Measurements from ENCODE around the gene GMCL1.
"Not testable (repeated sequence)": the region's sequence is repeated elsewhere in the genome, so short reads cannot be mapped to it uniquely, and the experiment has no call there.

The GMCL1 gene

DNA sequence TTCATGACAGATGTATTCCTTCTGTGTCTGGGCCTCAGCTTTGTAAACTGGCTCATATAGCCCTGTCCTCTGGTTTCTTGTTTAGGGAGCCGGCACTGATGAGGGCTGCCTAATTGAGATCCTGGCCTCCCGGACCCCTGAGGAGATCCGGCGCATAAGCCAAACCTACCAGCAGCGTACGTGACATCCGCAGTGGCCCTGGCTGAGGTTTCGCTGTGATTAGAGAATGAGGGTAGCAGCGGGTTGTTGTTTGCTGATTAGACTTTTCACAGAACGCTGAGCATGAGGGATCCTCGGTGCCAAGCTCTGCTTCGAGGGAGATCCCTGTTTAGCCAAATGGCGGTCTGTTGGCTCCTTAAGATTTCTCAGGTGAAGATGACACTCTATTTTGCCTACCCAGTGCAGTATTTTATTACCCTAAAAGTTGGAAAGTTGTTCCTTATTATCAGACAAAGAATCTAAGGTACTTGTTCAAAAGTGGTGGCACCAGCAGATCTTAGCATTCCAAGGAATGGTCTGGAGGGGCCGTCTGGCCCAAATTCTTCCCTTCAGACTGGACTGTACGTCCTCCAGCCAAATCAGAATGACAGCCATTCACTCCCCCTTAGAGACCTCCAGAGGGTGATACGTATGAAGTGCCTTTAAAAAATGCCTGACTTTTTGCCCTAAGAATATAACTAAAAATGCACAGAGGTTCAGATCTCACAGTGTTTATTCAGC is 21.5 kb upstream of the GMCL1 start:
- no peak for DNase-seq (ENCODE audit: low read depth)

DNA sequence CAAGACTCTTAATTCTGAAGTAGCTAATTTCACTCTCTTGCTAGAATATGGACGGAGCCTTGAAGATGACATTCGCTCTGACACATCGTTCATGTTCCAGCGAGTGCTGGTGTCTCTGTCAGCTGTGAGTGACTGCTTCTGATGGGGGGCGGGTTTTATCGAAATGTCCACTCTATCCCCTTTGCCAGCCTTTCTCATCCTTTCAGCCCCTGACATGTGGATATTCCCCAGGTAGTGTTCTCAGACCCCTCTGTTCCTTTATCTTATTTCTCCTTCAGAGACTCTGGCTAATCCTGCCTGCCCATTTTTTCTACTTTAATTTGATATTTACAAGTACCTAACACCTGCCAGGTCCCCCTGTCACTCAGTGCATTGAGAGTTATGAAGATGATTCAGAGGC is 18.9 kb upstream of the GMCL1 start:
- no peak for DNase-seq (ENCODE audit: low read depth)

DNA sequence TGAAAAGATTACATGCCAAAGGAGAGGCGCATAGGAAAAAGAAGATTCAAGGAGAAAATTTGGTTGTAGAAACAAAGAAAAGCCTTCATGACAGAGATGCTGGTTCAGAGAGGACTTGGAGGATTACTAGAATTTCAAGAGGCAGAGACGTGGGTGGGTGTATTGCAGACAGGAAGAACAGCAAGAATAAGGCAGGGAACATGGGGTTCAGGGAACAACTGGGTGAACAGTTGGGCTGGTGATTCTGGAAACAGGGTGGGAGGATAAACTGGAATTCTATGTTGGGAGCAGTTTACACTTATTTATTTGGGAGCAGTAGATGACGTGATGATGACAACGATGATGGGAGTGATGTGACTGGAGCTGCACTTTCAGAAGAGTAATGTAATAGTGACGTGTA is 18.4 kb upstream of the GMCL1 start:
- DNase-seq (ENCODE audit: low read depth), result no peak

DNA sequence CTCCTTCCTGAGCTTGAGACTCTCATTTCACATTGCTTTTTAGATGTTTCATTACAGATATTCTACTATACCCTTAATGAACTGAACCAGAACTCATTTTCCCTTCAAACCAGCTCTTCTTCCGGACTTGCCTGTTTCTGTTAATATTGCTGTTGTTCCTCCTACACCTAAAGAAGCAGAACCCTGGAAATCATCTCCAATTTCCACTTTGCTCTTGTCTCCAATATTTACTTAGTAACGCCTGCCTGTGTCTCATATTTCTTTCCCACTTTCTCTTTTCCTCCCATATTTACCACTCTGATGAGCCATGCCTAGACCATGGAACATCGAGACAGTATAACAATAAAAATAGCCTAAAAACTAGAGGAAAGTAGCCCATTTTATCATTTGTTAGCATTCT is 17.9 kb upstream of the GMCL1 start:
- no peak for DNase-seq (ENCODE audit: low read depth)

DNA sequence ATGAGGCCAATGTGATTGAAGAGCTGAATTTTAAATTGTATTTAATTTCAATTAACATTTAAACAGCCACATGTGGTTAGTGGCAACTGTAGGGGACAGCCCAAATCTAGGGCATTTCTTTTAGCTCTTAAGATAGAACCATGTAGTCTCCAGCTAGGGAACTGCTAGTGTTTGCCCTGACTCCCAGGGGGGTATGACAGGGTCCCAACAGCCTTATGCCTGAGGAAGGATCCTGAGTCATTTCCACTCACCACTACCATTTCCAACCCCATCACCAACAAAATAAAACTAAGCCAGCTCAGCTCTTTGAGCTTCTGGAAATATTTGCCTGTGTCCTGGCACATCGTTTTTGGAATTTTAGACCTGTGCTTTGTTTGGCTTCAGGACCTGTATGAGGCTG is 13.7 kb upstream of the GMCL1 start:
- no peak for DNase-seq (ENCODE audit: low read depth)

DNA sequence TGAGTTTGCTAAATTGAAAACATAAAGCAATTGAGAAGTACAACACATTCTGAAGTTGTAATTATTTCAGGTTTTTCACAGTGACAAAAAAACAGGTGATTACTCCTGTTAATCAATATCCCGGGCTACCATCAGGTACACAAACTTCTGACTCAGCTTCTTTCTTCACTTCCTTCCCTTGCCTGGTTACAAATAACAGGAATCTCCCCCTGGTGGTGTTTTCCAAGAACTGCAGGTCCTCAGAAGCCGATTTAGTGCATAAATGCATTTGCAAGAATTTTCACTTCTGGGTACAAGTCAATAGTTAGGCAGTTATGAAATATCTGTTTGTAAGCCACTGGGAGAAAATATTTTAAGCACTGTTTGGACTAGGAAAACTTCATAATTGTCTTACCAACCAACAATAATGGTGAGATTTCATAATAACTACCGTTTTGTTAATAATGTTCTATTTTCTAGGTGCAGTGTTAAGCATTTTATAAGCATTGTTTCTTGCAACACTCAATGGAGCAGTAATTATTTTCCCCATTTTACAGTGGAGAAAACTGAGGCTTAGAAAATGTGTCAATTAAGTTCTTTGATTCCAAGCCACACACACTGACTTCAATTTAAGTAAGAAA is 12.4 kb upstream of the GMCL1 start:
- DNase-seq (ENCODE audit: low read depth), result peak; percentile 63

DNA sequence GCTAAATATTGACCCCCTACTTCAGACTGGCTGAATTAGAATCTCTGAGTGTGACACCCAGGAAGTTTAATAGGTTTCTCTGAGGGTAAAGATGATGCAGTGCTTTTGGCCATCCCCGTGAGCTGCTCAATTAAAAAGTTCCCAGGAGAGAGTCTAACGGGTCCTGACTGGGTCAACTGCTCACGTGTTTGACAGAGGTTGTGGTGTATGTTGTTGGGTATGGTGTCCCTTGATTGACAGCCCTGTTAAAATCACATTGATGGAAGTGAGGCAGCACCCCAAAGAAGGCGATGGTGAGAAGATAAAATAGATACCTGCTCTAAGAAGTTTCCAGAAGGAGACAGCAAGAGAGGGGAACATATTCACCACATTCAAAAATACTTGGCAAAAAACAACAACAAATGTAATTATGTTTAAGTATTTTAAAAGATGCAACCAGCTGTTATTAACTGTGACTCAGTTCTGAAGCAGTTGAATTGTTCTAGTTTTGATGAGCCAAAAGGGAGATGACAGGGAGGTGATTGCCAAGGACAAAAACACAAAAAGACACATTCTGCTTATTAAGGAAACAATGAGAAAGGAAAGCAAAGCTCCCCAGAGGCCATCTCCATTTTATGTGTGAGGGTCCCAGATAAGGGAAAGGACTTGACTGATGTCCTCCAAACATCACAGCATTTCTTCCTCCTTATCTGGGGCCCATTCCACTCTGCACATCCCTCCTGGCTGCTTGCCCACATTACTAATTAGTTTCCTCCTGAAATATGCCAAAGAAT is 11.5 kb upstream of the GMCL1 start:
- no peak for DNase-seq (ENCODE audit: low read depth)

DNA sequence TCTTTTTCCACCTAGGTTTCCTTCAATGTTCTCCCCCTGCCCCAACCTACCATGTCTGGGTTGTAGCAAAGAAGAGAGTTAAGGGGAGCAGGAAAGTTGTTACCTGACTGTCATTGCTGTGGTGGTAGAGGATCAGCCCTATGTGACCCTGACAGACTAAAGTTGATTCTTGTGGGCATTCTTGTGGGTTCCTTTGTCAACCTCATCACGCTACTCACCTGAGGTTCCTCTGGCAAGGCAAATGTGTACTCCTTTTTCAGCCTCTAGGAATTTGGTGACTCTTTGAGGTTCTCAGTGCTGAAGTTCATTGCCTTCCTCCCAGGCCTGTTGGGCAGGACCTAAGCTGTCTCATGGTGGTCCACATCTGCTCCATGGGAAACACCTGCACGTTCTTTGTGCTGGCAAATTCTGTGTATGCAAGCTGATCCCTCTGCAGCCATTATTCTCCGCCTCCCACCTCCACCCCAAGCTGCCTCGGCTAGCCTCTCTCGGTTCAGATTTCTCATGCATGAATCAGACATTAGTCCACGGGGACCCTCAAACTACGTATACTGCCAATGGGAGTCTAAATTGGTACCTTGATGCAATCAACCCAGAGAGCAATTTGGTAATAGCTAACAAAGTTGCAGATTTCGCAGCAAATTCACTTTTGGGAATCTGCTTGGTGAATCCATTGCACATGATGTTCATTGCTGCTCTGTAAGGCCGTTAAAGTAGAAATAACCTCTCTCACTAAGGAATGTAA is 1.5 kb upstream of the GMCL1 start:
- no peak for DNase-seq (ENCODE audit: low read depth)

DNA sequence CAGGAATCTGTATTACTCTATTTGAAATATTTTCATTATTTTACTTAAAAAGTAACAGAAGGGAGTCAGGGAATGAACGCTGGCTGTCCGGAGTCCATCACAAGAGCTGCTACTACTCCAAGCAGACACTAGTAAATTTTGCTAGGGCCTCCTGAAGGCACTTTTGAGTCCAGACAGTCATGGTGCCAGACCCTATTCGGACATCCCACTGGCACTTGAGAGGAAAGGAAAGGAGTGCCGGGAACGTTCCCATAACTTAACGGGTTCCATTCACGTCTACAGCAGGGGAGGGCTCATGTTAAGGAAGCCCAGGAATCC is 563 bp upstream of the GMCL1 start:
- DNase-seq (ENCODE audit: low read depth), result no peak

DNA sequence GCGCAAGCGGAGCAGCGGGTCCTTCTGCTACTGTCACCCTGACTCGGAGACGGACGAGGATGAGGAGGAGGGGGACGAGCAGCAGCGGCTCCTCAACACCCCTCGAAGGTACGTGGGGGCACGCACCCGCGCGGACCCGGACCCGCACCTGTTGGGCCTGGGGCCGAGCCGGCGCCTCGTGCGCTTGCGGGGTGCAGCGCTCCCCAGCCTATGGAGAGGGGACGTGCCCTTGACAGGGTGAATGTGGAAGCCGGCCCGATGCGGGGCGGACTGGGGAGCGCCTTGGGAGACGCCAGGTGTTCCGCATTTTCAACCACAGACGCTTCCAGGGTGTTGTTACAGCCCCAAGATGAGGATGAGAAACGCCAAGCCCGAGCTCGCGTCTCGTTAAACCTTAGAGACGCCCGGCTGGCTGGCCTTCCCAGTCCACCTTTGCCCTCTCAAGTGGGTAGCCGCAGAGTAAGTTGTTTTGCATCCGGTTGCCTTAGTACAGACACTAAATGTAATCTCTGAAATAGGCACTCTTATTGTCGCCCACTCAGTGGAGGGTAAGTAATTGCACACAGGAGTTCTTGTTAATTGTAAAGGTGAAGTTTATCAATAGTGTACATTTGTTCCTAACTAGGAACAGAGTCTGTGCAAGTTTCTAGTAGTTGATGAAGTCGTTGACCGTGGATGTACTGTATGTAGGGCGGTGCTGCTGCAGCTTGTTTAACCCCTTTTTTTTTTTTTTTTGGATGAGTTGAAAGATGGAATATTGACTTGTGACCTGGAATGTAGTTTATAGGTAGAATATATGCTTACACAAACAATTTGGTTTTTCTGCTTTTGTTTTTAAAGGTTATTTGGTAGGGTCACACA is 815 bp downstream of the GMCL1 start:
- peak; percentile 14 for DNase-seq (ENCODE audit: low read depth)

DNA sequence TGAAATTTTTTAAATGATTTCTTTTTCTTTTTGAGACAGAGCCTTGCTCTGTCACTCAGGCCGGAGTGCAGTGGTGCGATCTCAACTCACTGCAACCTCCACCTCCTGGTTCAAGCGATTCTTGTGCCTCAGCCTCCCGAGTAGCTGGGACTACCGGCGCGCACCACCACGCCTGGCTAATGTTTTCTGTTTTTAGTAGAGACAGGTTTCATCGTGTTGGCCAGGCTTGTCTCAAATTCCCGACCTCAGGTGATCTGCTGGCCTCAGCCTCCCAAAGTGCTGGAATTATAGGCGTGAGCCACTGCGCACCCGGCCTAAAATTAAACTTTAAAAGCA is 1.4 kb downstream of the GMCL1 start:
- not testable (repeated sequence) for DNase-seq (ENCODE audit: low read depth)

DNA sequence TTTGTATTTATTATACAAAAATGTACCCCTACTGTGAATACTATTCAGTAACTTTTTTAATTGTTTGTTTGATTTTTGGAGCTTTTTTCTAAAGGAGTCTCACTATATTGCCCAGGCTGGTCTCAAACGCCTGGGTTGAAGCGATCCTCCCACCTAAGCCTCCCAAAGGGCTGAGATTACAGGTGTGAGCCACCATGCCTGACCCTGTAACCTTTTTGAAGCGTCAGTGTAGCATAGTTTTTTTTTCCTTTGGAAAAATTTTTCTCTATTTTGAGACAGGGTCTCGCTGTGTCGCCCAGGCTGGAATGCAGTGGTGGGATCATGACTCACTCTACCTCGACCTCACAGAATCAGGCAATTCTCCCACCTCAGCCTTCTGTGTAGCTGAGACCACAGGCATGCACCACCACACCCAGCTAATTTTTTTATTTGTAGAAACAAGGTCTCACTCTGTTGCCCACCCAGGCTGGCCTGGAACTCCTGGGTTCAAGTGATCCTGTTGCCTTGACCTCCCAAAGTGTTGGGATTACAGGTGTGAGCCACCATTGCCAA is 2.0 kb downstream of the GMCL1 start:
- no peak for DNase-seq (ENCODE audit: low read depth)

DNA sequence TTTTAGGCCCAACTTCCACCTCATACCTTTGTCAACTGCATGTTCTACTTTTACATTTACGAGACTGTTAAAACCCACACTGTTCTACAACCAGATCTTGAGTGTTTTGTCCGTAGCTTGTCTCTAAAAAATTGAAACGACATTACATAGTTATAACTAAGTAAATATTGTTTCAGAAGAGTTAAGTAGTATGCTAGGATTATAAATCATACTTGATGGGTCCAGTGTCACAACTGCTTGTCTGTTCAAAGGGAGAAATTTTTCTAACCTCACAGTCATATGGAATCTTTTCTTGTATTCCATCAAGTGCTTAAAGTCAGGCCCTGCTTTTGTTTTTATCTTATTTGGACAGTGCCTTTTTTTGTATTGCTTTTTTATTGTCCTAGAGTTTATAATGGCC is 4.3 kb downstream of the GMCL1 start:
- DNase-seq (ENCODE audit: low read depth), result no peak

DNA sequence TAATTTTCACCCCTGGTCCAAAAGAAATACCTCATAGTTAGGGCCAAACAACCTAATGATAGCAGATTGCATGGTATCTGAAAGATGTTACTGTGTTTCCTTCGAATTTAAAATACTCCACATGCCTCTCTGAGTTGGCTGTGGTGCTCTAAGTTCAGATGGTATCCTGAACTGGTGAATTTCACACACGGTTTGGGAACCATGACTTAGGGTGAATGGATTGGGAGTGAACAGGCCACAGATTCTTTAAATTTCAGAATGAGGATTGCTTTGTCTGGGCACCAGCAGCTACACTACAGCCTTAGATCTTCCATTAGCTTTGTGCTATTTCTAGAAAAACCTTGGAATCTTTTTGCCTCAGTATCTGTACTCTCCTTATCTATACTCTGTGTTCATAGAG is 6.2 kb downstream of the GMCL1 start:
- DNase-seq (ENCODE audit: low read depth), result no peak

DNA sequence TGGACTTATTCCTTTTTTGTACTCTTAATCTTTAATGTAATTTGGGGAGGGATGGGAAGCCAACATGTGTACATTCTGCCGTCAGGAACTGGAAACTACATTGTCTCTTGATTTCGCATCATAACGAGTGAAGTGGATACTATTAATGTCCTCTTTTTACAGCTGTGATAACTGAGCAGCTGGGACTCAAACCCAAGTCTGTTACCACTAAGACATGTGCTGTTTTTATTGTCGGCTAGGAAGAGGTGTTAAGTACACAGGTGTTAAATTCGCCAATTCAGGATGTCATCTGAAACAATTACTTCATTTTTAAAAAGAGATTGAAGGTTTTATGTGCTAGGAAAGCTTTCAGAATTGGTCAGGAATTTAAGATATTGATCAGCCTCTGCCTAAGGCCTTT is 6.9 kb downstream of the GMCL1 start:
- DNase-seq (ENCODE audit: low read depth), result no peak

DNA sequence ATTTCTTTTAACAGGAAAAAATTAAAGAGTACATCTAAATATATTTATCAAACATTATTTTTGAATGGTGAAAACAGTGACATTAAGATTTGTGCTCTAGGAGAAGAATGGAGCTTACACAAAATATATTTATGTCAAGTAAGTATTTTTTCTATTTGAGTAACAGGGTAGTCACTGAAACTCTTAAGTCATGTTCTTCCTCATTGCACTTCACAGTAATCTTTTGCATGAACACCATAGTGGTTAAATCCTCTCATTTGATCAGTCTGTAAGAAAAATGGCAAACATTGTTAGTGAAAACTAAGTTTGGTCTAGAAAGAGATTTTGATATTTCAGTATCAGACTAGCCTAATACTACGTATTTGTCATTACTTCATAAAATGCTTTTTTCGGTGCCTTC is 8.1 kb downstream of the GMCL1 start:
- no peak for DNase-seq (ENCODE audit: low read depth)

DNA sequence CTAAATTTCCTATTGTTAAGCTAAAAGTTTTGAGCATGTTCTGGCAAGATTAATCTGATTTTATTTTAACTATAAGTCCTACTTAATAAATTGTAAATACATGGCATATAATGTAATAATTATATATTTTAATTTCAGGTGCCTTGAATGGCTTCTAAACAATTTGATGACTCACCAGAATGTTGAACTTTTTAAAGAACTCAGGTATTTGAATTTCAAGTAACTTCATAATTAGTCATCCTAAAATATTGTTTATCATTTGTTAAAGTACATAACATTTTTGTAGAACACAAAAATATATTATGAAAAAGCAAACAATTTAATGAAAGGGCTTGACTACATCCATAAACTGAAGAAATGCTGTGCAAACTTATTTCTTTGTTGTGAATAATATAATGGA is 14.5 kb downstream of the GMCL1 start:
- DNase-seq (ENCODE audit: low read depth), result no peak

DNA sequence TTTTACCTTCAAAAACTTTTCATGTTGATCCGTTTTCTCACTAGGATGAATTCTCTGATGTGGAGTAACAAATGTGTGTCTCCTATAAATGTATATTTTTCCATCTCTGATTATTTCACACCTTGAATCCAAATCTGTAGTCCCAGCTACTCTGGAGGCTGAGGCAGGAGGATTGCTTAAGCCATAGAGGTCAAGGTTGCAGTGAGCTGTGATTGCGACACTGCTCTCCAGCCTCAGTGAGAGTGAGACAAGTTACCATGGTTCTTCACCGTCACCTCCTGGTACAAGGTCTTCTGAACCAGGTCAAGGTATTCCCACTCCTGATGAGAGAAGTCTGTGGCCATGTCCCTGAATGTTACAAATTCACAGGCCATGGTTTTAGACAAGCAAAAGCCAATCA is 15.1 kb downstream of the GMCL1 start:
- no peak for DNase-seq (ENCODE audit: low read depth)

DNA sequence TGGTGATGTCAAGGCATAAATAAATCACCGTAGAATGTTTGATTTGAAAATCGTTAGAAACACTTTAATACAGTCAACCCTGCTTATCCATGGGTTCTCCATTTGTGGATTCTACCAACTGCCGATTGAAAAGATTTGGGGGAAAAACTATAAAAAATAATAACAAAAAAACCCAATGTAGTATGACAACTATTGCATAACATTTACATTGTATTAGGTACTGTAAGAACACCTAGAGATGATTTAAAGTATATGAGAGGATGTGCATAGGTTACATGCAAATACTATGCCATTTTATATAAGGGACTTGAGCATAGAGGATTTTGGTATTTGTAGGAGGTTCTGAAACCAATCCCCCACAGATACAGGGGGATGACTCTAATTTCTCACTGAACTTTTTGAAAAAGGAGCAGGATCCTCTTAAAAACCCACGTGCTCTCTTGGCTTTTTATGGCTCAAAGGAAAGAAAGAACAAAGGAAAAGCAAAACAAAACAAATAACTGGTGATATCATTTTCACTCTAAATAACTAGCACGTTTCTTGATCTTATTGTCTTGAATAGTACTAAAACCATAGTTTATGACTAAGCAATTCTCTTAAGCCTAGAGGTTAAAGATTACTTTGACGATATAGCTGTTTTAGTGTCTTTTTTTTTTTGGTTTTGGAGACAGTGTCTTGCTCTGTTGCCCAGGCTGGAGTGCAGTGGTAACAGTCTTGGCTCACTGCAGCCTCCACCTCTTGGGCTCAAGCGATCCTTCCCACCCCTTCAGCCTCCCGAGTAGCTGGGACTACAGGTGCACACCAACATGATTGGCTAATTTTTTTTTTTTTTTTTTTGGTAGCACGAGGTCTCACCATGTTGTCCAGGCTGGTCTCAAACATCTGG is 17.0 kb downstream of the GMCL1 start:
- no peak for DNase-seq (ENCODE audit: low read depth)

DNA sequence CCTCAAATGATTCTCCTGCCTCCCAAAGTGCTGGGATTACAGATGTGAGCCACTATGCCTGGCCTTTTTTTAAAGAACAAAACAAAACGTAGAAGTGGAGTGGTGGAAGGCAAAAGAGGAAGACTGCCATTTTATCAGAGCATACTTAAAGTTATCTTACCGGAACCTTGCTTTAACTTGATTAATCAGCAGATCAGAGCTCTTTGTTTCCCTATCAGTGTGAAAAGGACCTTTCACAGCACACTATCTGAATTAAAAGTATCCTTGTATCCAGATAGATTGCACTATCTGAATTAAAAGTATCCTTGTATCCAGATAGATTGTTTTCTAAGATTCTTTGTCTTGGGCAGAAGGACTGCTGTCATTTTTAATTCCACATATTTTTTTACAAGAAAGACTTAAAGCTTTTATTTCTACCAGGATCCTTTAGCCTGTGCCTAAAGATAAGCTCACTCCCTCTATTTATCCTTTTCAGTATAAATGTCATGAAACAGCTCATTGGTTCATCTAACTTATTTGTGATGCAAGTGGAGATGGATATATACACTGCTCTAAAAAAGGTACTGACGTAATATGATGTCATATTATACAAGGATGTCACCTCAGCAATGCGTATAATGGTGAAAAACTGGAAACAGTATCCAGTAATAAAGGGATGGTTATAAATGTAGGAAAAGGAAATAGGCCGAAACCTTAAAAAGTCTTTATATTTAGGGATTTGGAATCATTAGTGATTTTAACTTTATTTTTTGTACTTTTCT is 17.8 kb downstream of the GMCL1 start:
- no peak for DNase-seq (ENCODE audit: low read depth)
